ENCODE data around the gene AMN.

- TF ChIP-seq RXRA (IDR thresholded peaks at IDR 0.05) (no peak), CTCF (IDR thresholded peaks at IDR 0.05; ENCODE audit: low read depth, low read length, missing input control) (no peak), JUND (IDR thresholded peaks at IDR 0.05) (no peak), YY1 (IDR thresholded peaks at IDR 0.05) (no peak), EGR1 (IDR thresholded peaks at IDR 0.05; ENCODE audit: low read depth in 2 of 2) (no peak), MAX (IDR thresholded peaks at IDR 0.05) (no peak), HNF4G (IDR thresholded peaks at IDR 0.05) (no peak), REST (IDR thresholded peaks at IDR 0.05) (no peak), TAF1 (conservative IDR thresholded peaks at IDR 0.05) (no peak), RAD21 (IDR thresholded peaks at IDR 0.05) (no peak), HNF4A (conservative IDR thresholded peaks at IDR 0.05) (no peak), ATF3 (IDR thresholded peaks at IDR 0.05) (no peak), GABPA (IDR thresholded peaks at IDR 0.05 in 1 of 2, conservative IDR thresholded peaks at IDR 0.05 in 1 of 2) (no peak), SP1 (IDR thresholded peaks at IDR 0.05) (no peak)
These were observed 13.3 kb downstream of the AMN start for GRCh38 chr14:102935756-102936155.

Measured in liver (tissue), 3 donors.